ENCODE data around the gene MFAP3L. TPM values are rescaled to one million over a fixed set of nuclear protein-coding genes. Genes with fewer than 3 reads are reported as not detected.

The MFAP3L gene
- total RNA-seq, 4 donors from 2014 or later = 5.5 to 9.3 (median 8.3) TPM

DNA sequence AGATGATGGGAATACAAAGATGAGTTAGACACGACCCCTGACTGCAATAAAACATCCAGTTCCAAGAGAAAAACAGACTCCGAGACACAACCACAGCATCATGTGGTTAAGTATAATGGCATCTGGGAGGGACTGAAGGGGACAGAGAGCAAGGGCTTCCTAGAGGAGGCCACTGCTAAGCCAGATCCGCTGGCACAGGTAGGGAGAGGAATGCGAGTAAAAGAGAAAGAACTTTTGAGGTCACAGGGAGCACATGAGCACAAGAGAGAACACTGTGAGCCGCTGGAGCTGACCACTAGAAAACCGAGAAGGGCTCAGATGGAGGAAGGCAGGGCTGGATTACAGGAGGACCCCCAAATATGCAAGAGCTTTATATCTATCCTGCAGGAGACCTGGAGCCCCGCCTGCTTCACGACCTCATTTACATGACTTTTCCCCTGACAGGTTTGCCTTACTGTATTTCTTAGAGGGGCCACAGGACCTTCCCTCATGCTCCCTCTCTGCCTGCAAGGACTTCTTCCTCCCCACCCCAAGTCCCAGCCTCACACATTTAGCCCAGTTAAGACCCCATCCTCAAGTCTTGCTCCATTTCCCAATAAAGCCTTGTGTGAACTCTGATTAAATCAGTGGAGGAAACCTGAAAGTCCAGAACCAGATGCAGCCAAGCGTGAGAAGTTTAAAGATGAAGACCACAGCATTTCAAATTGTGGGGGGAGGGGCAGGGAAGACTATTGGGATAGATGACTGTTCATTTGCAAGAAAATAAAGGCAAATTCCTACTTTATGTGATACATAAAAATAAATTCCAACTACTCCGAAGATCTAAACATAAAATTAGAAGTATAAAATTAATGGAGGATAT lies 29.6 kb downstream of the MFAP3L start:
- no peak for TF ChIP-seq POLR2AphosphoS5 (IDR thresholded peaks at IDR 0.05)
- no peak for TF ChIP-seq POLR2A (IDR thresholded peaks at IDR 0.05)
- no peak for TF ChIP-seq EP300 (IDR thresholded peaks at IDR 0.05)
- TF ChIP-seq, protein P1, sequence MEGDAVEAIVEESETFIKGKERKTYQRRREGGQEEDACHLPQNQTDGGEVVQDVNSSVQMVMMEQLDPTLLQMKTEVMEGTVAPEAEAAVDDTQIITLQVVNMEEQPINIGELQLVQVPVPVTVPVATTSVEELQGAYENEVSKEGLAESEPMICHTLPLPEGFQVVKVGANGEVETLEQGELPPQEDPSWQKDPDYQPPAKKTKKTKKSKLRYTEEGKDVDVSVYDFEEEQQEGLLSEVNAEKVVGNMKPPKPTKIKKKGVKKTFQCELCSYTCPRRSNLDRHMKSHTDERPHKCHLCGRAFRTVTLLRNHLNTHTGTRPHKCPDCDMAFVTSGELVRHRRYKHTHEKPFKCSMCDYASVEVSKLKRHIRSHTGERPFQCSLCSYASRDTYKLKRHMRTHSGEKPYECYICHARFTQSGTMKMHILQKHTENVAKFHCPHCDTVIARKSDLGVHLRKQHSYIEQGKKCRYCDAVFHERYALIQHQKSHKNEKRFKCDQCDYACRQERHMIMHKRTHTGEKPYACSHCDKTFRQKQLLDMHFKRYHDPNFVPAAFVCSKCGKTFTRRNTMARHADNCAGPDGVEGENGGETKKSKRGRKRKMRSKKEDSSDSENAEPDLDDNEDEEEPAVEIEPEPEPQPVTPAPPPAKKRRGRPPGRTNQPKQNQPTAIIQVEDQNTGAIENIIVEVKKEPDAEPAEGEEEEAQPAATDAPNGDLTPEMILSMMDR (IDR thresholded peaks at IDR 0.05) = no peak
- H3K9me3 ChIP-seq = no peaks in the 10 kb centered on the region
- no peak for ATAC-seq
- 73 to 80% methylated on average over 8 to 10 of the region's 10 CpGs for WGBS, 2 donors (ENCODE audit: low coverage in 1 of 2)
- H3K4me3 ChIP-seq = no peak overlapping the region
- H3K27ac ChIP-seq = no peak overlapping the region
- no peaks in the 10 kb centered on the region for H3K4me1 ChIP-seq
- peaks cover 0 to 4% of the 10 kb centered on the region in 2 donors for H3K36me3 ChIP-seq
- H3K27me3 ChIP-seq = no peaks in the 10 kb centered on the region

DNA sequence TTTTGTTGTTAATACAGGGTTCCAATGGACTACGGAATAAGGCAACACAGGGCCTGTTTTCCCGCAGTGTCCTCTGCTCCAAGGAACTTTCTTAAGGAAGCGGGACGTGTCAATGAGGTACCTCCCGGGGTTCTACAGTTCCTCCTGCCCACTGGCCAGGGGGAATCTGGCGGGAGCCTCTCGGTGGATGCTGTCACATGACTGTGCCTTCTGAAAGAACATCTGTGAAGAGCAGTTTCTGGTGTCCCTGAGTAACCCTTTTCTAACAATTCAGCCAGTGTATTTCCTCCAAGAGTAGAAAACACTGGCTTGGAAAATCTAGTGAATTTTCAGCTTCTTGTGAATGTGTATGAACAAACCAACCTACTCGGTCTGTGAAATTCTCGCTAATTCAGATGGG lies 32.7 kb downstream of the MFAP3L start:
- no peaks in the 10 kb centered on the region for H3K4me1 ChIP-seq
- peak overlapping the region in 1 of 4 donors; percentile 5 for H3K27ac ChIP-seq
- no peak for ATAC-seq
- no peaks in the 10 kb centered on the region for H3K27me3 ChIP-seq
- WGBS, 2 donors (ENCODE audit: low coverage in 1 of 2) = 73 to 92% methylated on average over 3 to 9 of the region's 9 CpGs
- no peaks in the 10 kb centered on the region for H3K9me3 ChIP-seq
- peaks cover 0 to 10% of the 10 kb centered on the region in 2 donors for H3K36me3 ChIP-seq
- TF ChIP-seq EP300 (IDR thresholded peaks at IDR 0.05) (no peak), POLR2AphosphoS5 (IDR thresholded peaks at IDR 0.05) (no peak), POLR2A (IDR thresholded peaks at IDR 0.05) (no peak)
- TF ChIP-seq, protein P1 (IDR thresholded peaks at IDR 0.05) = no peak
- no peak overlapping the region for H3K4me3 ChIP-seq

DNA sequence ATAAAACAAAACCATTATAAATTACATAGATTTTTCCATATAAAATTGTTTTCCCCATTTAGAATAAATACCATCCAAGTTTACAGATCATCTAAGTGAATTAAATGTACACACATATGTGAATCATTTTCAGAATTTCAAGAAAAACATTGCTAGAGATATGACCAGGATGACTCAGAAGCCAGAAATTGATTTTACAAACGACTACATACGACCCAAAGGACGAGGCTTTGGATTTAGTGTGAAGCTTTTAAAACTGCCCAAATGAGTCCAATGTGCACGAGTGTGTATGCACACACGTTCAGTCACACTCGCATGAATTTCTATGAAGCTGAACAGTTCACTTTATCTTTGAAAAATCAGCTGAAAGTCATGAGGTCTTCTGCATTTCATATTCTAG lies 37.9 kb downstream of the MFAP3L start:
- Histone ChIP-seq H3K27me3 (no peaks in the 10 kb centered on the region), H3K36me3 (peaks cover 0 to 10% of the 10 kb centered on the region in 2 donors), H3K9me3 (no peaks in the 10 kb centered on the region), H3K4me1 (no peaks in the 10 kb centered on the region), H3K27ac (no peak overlapping the region), H3K4me3 (no peak overlapping the region)
- TF ChIP-seq EP300 (IDR thresholded peaks at IDR 0.05) (no peak), POLR2A (IDR thresholded peaks at IDR 0.05) (no peak), POLR2AphosphoS5 (IDR thresholded peaks at IDR 0.05) (no peak)
- TF ChIP-seq, protein P1 (IDR thresholded peaks at IDR 0.05) = no peak
- ATAC-seq = no peak
- WGBS, 2 donors (ENCODE audit: low coverage in 1 of 2) = 75 to 79% methylated on average over 6 of the region's 6 CpGs

DNA sequence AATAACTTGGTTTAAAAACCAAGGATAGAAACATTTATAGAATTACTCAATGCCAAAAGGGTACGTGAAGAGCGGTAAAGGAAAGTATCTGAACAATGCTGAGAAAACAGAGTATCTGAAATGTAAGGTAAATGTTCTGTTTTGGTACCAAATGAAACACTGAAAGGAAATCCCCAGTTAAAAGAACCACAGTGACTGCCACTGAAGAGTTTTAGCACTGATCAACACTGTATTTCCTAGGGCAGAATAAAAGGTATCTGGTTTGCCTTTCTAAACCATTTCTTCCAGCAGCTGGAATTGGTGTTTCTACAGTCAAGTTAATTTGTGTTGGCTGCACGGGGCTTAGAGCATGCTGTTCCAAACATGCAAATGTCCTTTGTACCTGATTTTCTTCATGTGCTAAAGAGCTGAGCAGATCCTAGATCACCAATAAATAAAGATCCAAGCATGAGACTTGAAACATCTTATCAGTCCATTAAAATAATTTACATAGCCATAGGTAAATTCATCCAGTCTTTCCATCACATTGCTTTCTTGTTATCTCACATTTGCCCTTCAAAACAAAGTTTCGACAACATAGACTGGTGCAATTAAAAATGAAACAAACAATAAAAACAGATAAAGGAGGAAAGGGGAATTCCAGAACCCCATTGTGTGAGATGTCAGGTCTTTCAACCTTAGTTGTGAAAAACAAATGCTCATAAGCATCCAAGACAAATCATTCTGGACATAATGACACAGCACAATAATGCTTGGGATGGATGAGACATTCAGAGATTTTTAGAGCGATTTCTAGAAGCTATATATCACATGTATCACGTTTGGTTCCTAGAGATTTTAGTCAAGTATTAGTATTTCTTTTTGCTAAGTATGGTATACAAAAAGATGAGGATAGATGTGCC lies 38.6 kb downstream of the MFAP3L start:
- WGBS, 2 donors (ENCODE audit: low coverage in 1 of 2) = 63 to 66% methylated on average over 6 of the region's 6 CpGs
- Histone ChIP-seq H3K27ac (no peak overlapping the region), H3K27me3 (no peaks in the 10 kb centered on the region), H3K36me3 (peaks cover 0 to 10% of the 10 kb centered on the region in 2 donors), H3K4me1 (no peaks in the 10 kb centered on the region), H3K4me3 (no peak overlapping the region), H3K9me3 (no peaks in the 10 kb centered on the region)
- TF ChIP-seq POLR2A (IDR thresholded peaks at IDR 0.05) (no peak), EP300 (IDR thresholded peaks at IDR 0.05) (no peak), POLR2AphosphoS5 (IDR thresholded peaks at IDR 0.05) (no peak)
- TF ChIP-seq, protein P1 (IDR thresholded peaks at IDR 0.05) = no peak
- ATAC-seq = no peak
